NCI-H2081 (cell line): ENCODE results near the gene CACNG4.

Experiments used
- DNase-seq, 2 experiments: peaks; one replicate each; lab custom pipeline; 2025; lab: John Stamatoyannopoulos, UW

Gene CACNG4

GRCh38 chr17:66963909-66964771 lies at the start of gene CACNG4:
Gene CACNG4 (plus strand): TSS chr17:66964707. CDS start chr17:66964912, 205 bp downstream.
- DNase-seq: peak; percentile 35 to 43

GRCh38 chr17:66915204-66915611 lies 49.3 kb upstream of the CACNG4 start:
- peak in 1 of 2 experiments; percentile 45 for DNase-seq

GRCh38 chr17:66915792-66916191 lies 48.7 kb upstream of the CACNG4 start:
- DNase-seq: no peak

GRCh38 chr17:66916946-66917345 lies 47.6 kb upstream of the CACNG4 start:
- no peak for DNase-seq

GRCh38 chr17:66918896-66919295 lies 45.6 kb upstream of the CACNG4 start:
- no peak for DNase-seq

- no peak for DNase-seq
Measured at GRCh38 chr17:66920435-66920834, 44.1 kb upstream of the CACNG4 start.

GRCh38 chr17:66920950-66921349 lies 43.6 kb upstream of the CACNG4 start:
- DNase-seq: no peak

- DNase-seq: no peak
Measured at GRCh38 chr17:66923886-66924285, 40.6 kb upstream of the CACNG4 start.

GRCh38 chr17:66925811-66926500 lies 38.6 kb upstream of the CACNG4 start:
- DNase-seq: peak; percentile 69 to 93

- no peak for DNase-seq
Measured at GRCh38 chr17:66928949-66929348, 35.6 kb upstream of the CACNG4 start.

GRCh38 chr17:66929591-66929990 lies 34.9 kb upstream of the CACNG4 start:
- no peak for DNase-seq

GRCh38 chr17:66930933-66931332 lies 33.6 kb upstream of the CACNG4 start:
- DNase-seq: no peak

GRCh38 chr17:66932311-66932710 lies 32.2 kb upstream of the CACNG4 start:
- no peak for DNase-seq

- no peak for DNase-seq
Measured at GRCh38 chr17:66934040-66934439, 30.5 kb upstream of the CACNG4 start.

- DNase-seq: no peak
Measured at GRCh38 chr17:66935717-66936116, 28.8 kb upstream of the CACNG4 start.

- no peak for DNase-seq
Measured at GRCh38 chr17:66938656-66939055, 25.9 kb upstream of the CACNG4 start.

- no peak for DNase-seq
Measured at GRCh38 chr17:66939461-66940114, 24.9 kb upstream of the CACNG4 start.

- no peak for DNase-seq
Measured at GRCh38 chr17:66941249-66941648, 23.3 kb upstream of the CACNG4 start.

- no peak for DNase-seq
Measured at GRCh38 chr17:66941773-66942450, 22.6 kb upstream of the CACNG4 start.

GRCh38 chr17:66942451-66943264 lies 21.8 kb upstream of the CACNG4 start:
- DNase-seq: no peak

- no peak for DNase-seq
Measured at GRCh38 chr17:66943484-66943883, 21.0 kb upstream of the CACNG4 start.
